HG02970 (cell line): Measurements from ENCODE around the gene ZFP57.
A peak's percentile ranks its signal among the peaks of the same experiment; 100 is the strongest.

Experiments used
- ATAC-seq: cut with Tn5 transposase; IDR thresholded peaks from one replicate; pipeline ENCODE4 v1.9.1; 2021; ENCODE audit warnings: mild to moderate bottlenecking, moderate library complexity, moderate number of reproducible peaks; ENCODE audit not compliant: unreplicated experiment, low FRiP score

ZFP57 gene

GRCh38 chr6:29656798-29657197 lies 24.2 kb downstream of the ZFP57 start, which contains the start of gene MOG:
TSS of gene MOG (plus strand) at chr6:29657092. CDS start at chr6:29657210, 118 bp downstream.
- no peak for ATAC-seq

GRCh38 chr6:29656157-29656556 lies 24.8 kb downstream of the ZFP57 start:
- ATAC-seq, result no peak

GRCh38 chr6:29655658-29656057 lies 25.3 kb downstream of the ZFP57 start:
- no peak for ATAC-seq

GRCh38 chr6:29653452-29654038 lies 27.4 kb downstream of the ZFP57 start:
- no peak for ATAC-seq

- ATAC-seq, result no peak
Observed at GRCh38 chr6:29652198-29652584, 28.8 kb downstream of the ZFP57 start.

- ATAC-seq, result no peak
Observed at GRCh38 chr6:29651413-29652197, 29.3 kb downstream of the ZFP57 start.

- ATAC-seq, result peak; percentile 93
Observed at GRCh38 chr6:29649701-29650673, 31.0 kb downstream of the ZFP57 start.

GRCh38 chr6:29647927-29648642 lies 32.9 kb downstream of the ZFP57 start:
- no peak for ATAC-seq

- no peak for ATAC-seq
Observed at GRCh38 chr6:29641430-29642148, 39.4 kb downstream of the ZFP57 start.

- ATAC-seq, result no peak
Observed at GRCh38 chr6:29637247-29637646, 43.7 kb downstream of the ZFP57 start.

- ATAC-seq, result no peak
Observed at GRCh38 chr6:29633534-29633905, 47.4 kb downstream of the ZFP57 start.

- ATAC-seq, result peak; percentile 41
Observed at GRCh38 chr6:29632789-29633533, 48.0 kb downstream of the ZFP57 start, which contains the start of gene GABBR1. TSS of gene GABBR1 (minus strand) at chr6:29633183. CDS start at chr6:29632385, 798 bp downstream.

GRCh38 chr6:29631860-29632731 lies 48.9 kb downstream of the ZFP57 start:
- ATAC-seq, result peak; percentile 45

GRCh38 chr6:29631209-29631810 lies 49.6 kb downstream of the ZFP57 start:
- no peak for ATAC-seq

- ATAC-seq, result no peak
Observed at GRCh38 chr6:29630315-29630714, 50.6 kb downstream of the ZFP57 start.

GRCh38 chr6:29629571-29629970 lies 51.4 kb downstream of the ZFP57 start:
- no peak for ATAC-seq

GRCh38 chr6:29628419-29629281 lies 52.3 kb downstream of the ZFP57 start:
- ATAC-seq, result no peak
